Activated CD8-positive, alpha-beta memory T cell treated with anti-CD3 and anti-CD28 coated beads, Interleukin-2, amount 50 U/mL, for 1 hour (primary cell): ENCODE results near the gene CPO.
"Not testable (repeated sequence)": the region's sequence is repeated elsewhere in the genome, so short reads cannot be mapped to it uniquely, and the experiment has no call there.

Source experiments
- DNase-seq: peaks from one replicate; pipeline ENCODE4 v3.0.0-alpha.2; 2020; ENCODE audit errors: extremely low read depth

Gene CPO

DNA sequence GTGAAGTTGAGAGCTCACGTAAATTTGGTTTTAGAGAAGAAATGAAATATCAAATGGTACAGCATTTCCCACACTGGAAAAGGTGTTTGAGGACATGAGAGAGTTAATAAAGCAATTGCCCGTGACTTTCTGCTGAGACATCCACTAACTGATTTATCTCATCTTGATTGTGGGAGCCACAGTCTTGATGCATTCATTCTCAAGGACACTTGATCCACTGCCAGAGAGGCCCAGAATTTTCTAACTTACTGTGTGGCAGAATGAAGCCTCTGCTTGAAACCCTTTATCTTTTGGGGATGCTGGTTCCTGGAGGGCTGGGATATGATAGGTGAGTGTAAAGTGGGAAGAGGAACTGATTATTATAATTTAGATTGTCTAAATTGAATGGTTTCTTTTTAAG lies at the start of gene CPO:
CPO (plus strand) TSS at position 179 of the 400 bp plus-strand sequence; CDS start at position 261, 82 bp downstream.
- no peak for DNase-seq

DNA sequence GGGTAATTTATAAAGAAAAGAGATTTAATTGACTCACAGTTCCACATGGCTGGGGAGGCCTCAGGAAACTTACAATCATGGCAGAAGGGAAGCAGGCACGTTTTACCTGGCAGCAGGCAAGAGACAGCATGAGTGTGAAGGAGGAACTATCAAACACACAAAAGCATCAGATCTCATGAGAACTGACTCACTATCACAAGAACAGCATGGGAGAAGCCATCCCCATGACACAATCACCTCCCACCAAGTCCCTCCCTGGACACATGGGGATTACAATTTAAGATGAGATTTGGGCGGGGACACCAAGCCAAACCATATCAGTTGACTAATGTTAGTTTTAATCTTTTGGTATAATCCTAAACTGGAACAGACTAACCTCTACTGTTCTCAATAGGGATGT lies 49.1 kb upstream of the CPO start:
- DNase-seq: no peak

- DNase-seq: no peak
Measured at GRCh38 chr2:206890926-206891325, 48.4 kb upstream of the CPO start.

DNA sequence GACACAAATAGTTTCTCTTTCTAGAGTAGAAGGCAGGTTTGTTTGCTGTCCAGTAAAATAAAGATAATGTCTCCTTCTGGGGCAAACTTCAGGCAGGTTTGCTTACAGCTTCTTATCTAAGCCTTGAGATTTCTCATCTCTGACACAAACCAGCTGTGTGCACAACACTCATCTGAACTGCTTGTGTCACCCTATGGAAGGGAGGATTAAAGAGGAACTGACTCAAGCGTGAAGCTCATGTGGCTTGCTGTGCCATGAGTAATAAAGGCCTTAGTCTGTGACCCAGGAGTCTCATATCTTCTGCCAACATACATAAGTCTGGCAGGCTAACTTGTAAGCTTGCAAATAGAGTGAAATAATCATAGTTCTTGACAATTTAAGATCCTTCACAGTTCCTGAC lies 24.2 kb upstream of the CPO start:
- DNase-seq: no peak

- DNase-seq: no peak
Measured at GRCh38 chr2:206918263-206918662, 21.1 kb upstream of the CPO start.

DNA sequence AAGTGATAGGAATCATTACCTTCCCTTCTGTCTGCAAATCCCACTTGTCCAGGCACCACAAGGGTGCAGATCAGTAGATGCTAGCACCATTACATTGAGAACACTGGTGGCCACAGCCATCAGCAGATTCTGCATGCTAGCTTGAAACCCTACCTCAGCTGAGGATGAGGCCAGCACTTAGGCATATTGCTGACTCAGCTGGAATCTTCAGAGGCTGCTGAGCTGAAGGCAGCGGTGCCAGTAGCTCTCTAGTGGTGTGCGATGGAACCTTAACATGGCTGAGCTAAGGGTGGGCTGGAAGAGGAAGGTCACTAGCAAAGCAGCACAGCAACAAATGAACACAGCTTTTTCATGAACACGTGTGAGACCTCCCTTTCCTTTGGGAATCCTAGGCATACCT lies 19.0 kb upstream of the CPO start:
- no peak for DNase-seq

DNA sequence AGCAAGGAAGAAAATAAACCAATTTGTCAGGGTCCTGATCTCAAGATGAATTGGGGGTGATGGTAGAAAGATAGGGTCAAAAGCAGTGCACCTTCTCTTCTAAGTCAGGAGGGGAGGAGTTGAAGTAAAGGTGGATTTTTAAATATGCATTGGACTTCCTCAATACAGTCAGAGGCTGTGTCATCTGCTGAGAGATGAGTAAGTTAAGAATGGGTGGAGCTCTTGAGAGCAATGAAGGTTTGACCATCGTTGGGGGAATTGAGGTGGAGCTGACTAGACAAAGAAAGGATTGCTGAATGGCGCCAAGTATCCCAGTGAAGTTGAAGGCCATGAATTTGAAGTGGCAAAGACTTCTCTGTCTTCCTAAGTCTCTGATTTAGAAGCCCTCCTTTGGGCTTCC lies 18.4 kb upstream of the CPO start:
- no peak for DNase-seq

DNA sequence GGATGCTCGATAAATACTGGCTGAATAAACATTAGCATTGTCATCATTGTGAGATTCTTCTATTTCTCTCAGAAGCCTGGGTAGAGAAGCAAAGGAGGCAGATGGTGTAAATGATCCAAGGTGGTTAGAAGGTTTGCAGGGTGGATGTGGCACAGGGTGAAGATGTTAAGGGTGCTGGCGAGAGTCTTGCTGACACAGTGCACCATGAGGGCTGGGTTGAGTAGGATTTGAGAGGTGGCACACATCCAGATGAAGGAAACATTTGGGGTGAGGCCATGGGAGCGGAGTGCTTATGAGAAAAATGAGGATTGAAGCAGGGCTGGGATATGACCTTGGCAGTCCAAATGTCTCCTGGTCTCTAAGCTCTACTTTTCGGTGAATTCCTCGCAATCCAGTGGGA lies 17.8 kb upstream of the CPO start:
- no peak for DNase-seq

- DNase-seq: no peak
Measured at GRCh38 chr2:206935991-206936842, 3.1 kb upstream of the CPO start.

GRCh38 chr2:206936843-206937230 lies 2.5 kb upstream of the CPO start:
- DNase-seq: no peak

GRCh38 chr2:206937555-206937954 lies 1.8 kb upstream of the CPO start:
- no peak for DNase-seq

GRCh38 chr2:206940546-206940945 lies 1.2 kb downstream of the CPO start:
- no peak for DNase-seq

- no peak for DNase-seq
Measured at GRCh38 chr2:206942592-206943478, 3.5 kb downstream of the CPO start.

DNA sequence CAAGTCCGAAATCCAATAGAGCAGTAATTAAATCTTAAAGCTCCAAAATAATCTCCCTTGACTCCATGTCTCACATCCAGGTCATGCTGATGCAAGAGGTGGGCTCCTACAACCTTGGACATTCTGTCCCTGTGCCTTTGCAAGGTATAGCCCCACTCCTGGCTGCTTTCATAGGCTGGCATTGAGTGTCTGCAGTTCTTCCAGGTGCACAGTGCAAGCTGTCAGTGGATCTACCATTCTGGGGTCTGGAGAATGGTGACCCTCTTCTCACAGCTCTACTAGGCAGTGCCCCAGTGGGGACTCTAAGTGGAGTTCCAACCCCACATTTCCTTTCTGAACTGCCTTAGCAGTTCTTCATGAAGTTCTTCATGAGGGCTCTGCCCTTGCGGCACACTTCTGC lies 14.1 kb downstream of the CPO start:
- not testable (repeated sequence) for DNase-seq

DNA sequence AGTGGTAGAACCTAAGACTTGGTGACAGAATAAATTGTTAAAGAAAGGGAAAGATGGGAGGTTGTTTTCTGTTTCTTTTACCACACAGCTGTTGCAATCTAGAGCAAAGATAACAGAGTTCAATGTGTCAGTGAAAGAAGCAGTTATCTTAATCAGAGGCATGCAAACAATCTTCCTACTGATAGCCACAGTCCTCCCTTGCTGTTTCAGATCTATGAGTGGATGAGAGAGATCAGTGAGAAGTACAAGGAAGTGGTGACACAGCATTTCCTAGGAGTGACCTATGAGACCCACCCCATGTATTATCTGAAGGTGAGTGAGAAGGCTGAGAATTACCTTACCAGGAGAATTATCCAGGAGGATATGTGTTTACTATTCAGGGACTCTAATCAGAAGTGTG lies 15.9 kb downstream of the CPO start:
- no peak for DNase-seq

DNA sequence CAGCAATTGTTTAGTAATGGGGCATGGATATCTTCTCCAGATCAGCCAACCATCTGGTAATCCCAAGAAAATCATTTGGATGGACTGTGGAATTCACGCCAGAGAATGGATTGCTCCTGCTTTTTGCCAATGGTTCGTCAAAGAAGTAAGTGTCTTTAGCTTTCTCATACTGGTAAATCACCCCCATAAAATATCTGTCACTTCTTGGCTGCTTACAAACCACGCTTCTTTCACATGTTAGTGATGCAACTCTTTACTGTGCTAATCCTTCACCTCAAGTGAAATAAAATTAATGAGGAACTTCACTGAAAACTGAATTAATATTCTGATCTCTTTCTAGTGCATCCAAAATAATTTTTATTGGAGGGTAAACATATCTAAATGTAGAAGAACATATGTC lies 18.9 kb downstream of the CPO start:
- no peak for DNase-seq

DNA sequence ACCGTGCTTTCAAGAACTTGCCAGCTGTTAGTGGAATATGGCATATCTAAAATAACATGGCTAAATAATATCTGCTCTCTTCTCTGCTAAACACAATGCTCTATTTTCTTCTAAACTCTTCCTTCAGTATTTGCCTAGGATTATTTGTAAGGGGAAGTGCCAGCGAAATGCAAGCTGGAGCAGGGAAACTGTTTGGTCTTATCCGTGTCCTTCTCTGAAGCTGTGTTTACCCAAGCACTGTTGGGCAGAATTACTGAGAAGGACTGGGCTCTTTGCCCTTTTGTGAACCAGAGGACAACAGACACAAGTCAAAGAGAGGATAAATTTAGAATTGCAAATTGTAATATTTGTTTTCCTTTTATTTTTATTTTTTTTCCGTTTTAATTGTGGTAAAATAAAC lies 23.6 kb downstream of the CPO start:
- DNase-seq: no peak

- DNase-seq: no peak
Measured at GRCh38 chr2:206968134-206969086, 29.1 kb downstream of the CPO start.

GRCh38 chr2:206969192-206969591 lies 29.9 kb downstream of the CPO start:
- no peak for DNase-seq

DNA sequence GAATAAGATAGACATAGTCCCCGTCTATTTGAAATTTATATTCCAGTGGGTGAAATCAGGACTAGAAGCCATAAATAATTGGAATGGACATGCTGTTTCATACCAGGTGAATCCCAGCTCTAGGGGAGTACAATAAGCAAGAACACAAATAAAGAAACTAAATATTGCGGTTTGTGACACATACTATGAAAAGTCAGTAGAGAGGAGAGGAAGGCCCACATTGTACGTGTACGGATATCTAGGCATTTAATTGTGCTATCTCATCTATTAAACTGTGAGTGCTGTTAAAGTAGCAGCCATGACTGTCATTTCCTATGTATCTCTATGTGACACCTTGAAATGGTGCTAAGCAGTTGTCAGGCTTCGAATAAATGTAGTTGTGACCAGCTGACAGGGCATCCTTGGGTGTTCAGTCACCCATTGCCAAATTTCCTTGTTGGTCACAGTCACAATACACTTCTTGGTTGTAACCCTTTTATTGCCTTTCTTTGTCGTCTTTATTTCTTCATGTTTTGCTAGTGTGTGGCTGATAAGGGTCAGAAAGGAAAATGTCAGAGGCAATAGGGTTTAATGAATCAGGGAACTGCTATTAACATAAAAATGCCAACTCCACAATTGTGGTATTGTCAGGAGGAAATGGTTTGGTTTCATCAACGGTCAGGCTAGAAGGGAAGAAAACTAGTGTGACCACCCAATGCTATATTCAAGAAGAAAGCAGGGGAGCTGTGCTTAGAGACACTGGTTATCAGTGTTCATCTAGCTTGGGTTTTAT lies 31.5 kb downstream of the CPO start:
- DNase-seq: no peak

- no peak for DNase-seq
Measured at GRCh38 chr2:206971805-206972204, 32.5 kb downstream of the CPO start.
